ENCODE results near the gene TWF2.

TWF2 gene

GRCh38 chr3:52269776-52270175 lies 30.8 kb upstream of the TWF2 start:
- H3K4me3 ChIP-seq (ENCODE audit: low read depth, low read length) = no peak overlapping the region
- TF ChIP-seq CTCF (IDR thresholded peaks at IDR 0.05; ENCODE audit: low read depth, low read length) = no peak

GRCh38 chr3:52268036-52268435 lies 29.1 kb upstream of the TWF2 start:
- TF ChIP-seq CTCF (IDR thresholded peaks at IDR 0.05; ENCODE audit: low read depth, low read length) = no peak
- H3K4me3 ChIP-seq (ENCODE audit: low read depth, low read length) = no peak overlapping the region

GRCh38 chr3:52265387-52265786 lies 26.4 kb upstream of the TWF2 start:
- no peak for TF ChIP-seq CTCF (IDR thresholded peaks at IDR 0.05; ENCODE audit: low read depth, low read length)
- no peak overlapping the region for H3K4me3 ChIP-seq (ENCODE audit: low read depth, low read length)

GRCh38 chr3:52262447-52262846 lies 23.5 kb upstream of the TWF2 start:
- H3K4me3 ChIP-seq (ENCODE audit: low read depth, low read length) = no peak overlapping the region
- TF ChIP-seq CTCF (IDR thresholded peaks at IDR 0.05; ENCODE audit: low read depth, low read length) = no peak

- H3K4me3 ChIP-seq (ENCODE audit: low read depth, low read length) = no peak overlapping the region
- TF ChIP-seq CTCF (IDR thresholded peaks at IDR 0.05; ENCODE audit: low read depth, low read length) = no peak
Observed at GRCh38 chr3:52259448-52259847, 20.5 kb upstream of the TWF2 start.

- no peak for TF ChIP-seq CTCF (IDR thresholded peaks at IDR 0.05; ENCODE audit: low read depth, low read length)
- no peak overlapping the region for H3K4me3 ChIP-seq (ENCODE audit: low read depth, low read length)
Observed at GRCh38 chr3:52259035-52259434, 20.1 kb upstream of the TWF2 start.

- TF ChIP-seq CTCF (IDR thresholded peaks at IDR 0.05; ENCODE audit: low read depth, low read length) = no peak
- H3K4me3 ChIP-seq (ENCODE audit: low read depth, low read length) = no peak overlapping the region
Observed at GRCh38 chr3:52257911-52258310, 19.0 kb upstream of the TWF2 start.

All from WI38 (cell line).